ENCODE measurements around the gene PFDN6. TPM values are rescaled to one million over a fixed set of nuclear protein-coding genes. Genes with fewer than 3 reads are reported as not detected.

PFDN6 gene
- total RNA-seq, 1 experiment from 2014 or later, result 85.8 TPM

DNA sequence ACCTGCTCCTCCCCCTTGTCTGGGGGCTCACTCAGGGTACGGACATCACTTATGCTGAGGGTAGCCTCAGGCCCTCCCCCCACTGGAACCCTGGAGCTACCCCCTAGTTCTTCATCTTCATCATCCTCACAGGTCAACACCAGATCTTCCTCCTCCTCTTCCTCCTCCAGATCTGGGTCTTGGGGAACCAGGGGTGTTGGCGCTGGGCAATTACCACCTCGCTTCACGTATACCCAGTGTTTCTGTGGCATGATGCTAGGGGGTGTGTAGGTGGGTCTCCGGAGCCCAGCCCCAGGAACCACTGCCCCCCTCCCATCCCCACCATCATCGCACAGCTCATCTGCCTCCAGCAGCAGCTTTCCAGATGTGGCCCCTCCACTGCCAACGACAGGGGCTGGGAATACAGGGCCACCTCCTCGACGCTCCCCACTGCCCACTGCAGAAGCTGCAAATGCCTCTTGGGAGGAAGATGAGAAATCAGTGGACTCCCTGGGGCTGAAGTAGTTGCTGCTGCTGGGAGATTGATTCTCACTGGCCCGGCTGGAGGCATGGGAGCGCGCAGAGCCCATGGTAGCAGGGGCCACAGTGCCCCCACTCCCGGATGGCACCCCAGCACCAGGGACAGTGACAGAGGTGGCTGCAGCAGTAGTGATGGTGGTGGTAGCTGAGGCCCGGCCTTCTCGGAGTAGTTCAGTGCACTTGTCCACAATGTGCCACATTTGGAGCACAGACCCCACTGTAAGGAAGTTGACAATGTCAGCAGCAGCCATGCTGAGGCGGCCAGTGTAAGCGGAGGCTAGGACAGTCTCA is 26.6 kb downstream of the PFDN6 start:
- no peak overlapping the region for H3K18ac ChIP-seq (ENCODE audit: insufficient read length, low read depth, low read length)
- no peak overlapping the region for H2BK120ac ChIP-seq (ENCODE audit: low read depth, low read length, poor library complexity, severe bottlenecking)
- no peaks in the 10 kb centered on the region for H4K20me1 ChIP-seq (ENCODE audit: control insufficient read depth, insufficient read depth, insufficient read length)
- no peak overlapping the region for H3K27ac ChIP-seq (ENCODE audit: insufficient read length, low read depth, low read length)
- no peaks in the 10 kb centered on the region; the same call in 1 of the 2 replicates for H3K79me2 ChIP-seq (ENCODE audit: insufficient read depth, low read length)
- H3K9me3 ChIP-seq (ENCODE audit: control insufficient read depth, low read depth, low read length), result no peaks in the 10 kb centered on the region
- H3K23ac ChIP-seq (ENCODE audit: insufficient read length, low read depth, low read length), result no peak overlapping the region
- no peak overlapping the region for H2AFZ ChIP-seq (ENCODE audit: low read length)
- no peak overlapping the region for H3K4me2 ChIP-seq (ENCODE audit: insufficient read depth, insufficient read length, low read length)
- no peak overlapping the region for H2BK15ac ChIP-seq (ENCODE audit: low read depth, low read length)
- no peak overlapping the region; a peak in 1 of 7 replicates for H3K27ac Mint-ChIP-seq
- H3K4me3 Mint-ChIP-seq, result peak overlapping the region; percentile 94 to 98
- peaks cover 4% of the 10 kb centered on the region for H3K79me1 ChIP-seq (ENCODE audit: insufficient read depth, low read depth, low read length, poor library complexity, severe bottlenecking)
- no peak overlapping the region for H3T11ph ChIP-seq (ENCODE audit: low read length)
- H2BK12ac ChIP-seq (ENCODE audit: insufficient read length, low read depth, low read length), result no peak overlapping the region
- H3K4me1 Mint-ChIP-seq, result peaks cover 54 to 59% of the 10 kb centered on the region in 2 experiments
- no peak overlapping the region for H4K91ac ChIP-seq (ENCODE audit: insufficient read length, low read depth, low read length)
- H4K5ac ChIP-seq (ENCODE audit: insufficient read length, low read depth, low read length), result no peak overlapping the region
- H4K8ac ChIP-seq (replicated peaks; ENCODE audit: insufficient read length, low read depth, low read length), result no peak overlapping the region
- no peaks in the 10 kb centered on the region for H3K27me3 ChIP-seq (ENCODE audit: insufficient read depth, low read length)
- H3K36me3 Mint-ChIP-seq (ENCODE audit: insufficient read depth in 1 of 3, low read depth in 3 of 3), result peaks cover 18 to 42% (median 34%) of the 10 kb centered on the region in 3 experiments; a peak in 6 of 7 replicates
- no peaks in the 10 kb centered on the region; the same call in 1 of the 2 replicates for H3K27me3 Mint-ChIP-seq (ENCODE audit: low read depth)
- H3K4ac ChIP-seq (ENCODE audit: low read depth, low read length), result no peak overlapping the region
- H3K9me3 Mint-ChIP-seq, result no peaks in the 10 kb centered on the region
- H3K14ac ChIP-seq (ENCODE audit: insufficient read depth, low read length), result no peak overlapping the region
- no peak overlapping the region for H2AK5ac ChIP-seq (ENCODE audit: insufficient read length, low read length)
- WGBS (ENCODE audit: extremely low coverage, insufficient read length, low lambda C conversion rate), result no CpG with 5 or more reads among the region's 17 CpGs
- H3K9ac ChIP-seq (ENCODE audit: extremely low read depth, insufficient read length, low read length), result no peak overlapping the region
- H3K23me2 ChIP-seq (ENCODE audit: insufficient read length, low read depth, low read length, poor library complexity, severe bottlenecking), result peaks cover 31% of the 10 kb centered on the region
- H2BK20ac ChIP-seq (ENCODE audit: low read depth, low read length, poor library complexity, severe bottlenecking), result no peak overlapping the region
- H3K4me1 ChIP-seq (ENCODE audit: insufficient read depth, low read length), result no peaks in the 10 kb centered on the region; the same call in 1 of the 2 replicates
- H3K56ac ChIP-seq (ENCODE audit: insufficient read length, low read depth, low read length), result no peak overlapping the region
- H2BK5ac ChIP-seq (ENCODE audit: insufficient read length, low read length), result no peak overlapping the region
- no peak for DNase-seq
- TF ChIP-seq CTCF (conservative IDR thresholded peaks at IDR 0.05), result no peak

Data from H9 (cell line).